Measurements from ENCODE around the gene KIRREL1. TPM values are rescaled to one million over a fixed set of nuclear protein-coding genes. Genes with fewer than 3 reads are reported as not detected.

KIRREL1 gene
- total RNA-seq, 6 experiments from 2014 or later: 99.5 to 121 (median 107) TPM

DNA sequence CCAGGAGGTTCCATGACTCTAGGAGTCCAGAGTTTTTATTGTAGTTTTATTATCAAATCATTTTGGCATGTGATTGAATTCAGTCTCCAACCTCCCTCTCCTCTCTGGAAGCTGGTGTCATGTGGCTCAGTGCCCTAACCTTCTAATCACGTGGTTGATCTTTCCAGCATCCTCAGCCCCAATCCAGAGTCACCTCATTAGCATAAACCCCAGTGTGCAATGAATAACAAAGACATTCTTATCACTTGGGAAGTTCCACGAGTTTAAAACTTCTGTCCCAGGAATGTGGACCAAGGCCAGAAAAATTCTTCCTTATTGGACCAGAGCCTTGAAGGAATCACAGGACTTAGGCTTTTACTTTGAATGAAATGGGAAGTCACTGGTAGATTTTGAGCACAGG, 52.2 kb downstream of the KIRREL1 start:
- DNase-seq: peak; percentile 79
- no peak for TF ChIP-seq CTCF (IDR thresholded peaks at IDR 0.05)
- Mint-ChIP-seq H3K4me1 (ENCODE audit: low read depth) (peaks cover 37% of the 10 kb centered on the region), H3K36me3 (ENCODE audit: low read depth) (peaks cover 19% of the 10 kb centered on the region), H3K9me3 (no peaks in the 10 kb centered on the region), H3K4me3 (no peak overlapping the region; the same call in 1 of the 2 replicates), H3K27me3 (ENCODE audit: insufficient read depth) (no peaks in the 10 kb centered on the region; the same call in 1 of the 2 replicates), H3K27ac (peak overlapping the region; percentile 32)

- peaks cover 32% of the 10 kb centered on the region for H3K4me1 Mint-ChIP-seq (ENCODE audit: low read depth)
- no peak overlapping the region for H3K4me3 Mint-ChIP-seq
Observed at GRCh38 chr1:158046715-158047510, 53.5 kb downstream of the KIRREL1 start.

DNA sequence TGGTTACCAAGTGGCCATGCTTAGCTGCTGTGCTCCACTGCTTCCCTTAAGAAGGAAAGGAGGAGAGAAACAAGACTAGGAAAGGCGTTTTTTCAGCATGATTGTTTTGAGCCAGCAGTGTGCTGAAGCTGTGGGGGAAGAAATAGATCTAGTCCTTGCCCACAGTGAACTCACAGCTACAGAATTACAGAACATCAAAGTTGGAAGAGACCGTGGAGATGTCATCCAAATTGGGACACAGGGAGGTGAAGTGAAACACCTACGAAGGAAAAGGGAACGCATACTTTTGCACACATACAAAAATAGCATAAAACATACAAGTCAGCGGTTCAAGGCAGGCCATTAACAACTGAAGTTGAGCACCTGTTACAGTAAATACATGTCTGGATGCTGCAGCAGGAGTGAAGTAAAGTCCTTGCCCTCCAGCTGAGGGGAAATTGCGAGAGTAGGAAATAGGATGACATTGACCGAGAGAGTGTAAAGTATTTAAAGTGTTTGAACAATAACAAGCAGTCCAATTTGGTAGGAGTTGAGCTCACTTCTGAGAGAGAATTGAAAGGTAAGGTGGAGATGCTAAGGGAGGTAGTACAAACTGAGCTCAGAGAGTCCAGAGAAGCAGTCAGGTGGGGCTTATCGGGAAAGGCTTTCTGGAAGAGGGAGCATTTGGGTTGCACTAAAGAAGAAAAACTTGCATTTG, 55.1 kb downstream of the KIRREL1 start:
- no peak for TF ChIP-seq CTCF (IDR thresholded peaks at IDR 0.05)
- Mint-ChIP-seq H3K4me3 (no peak overlapping the region), H3K9me3 (no peaks in the 10 kb centered on the region), H3K27me3 (ENCODE audit: insufficient read depth) (peaks cover 6% of the 10 kb centered on the region), H3K27ac (no peak overlapping the region), H3K36me3 (ENCODE audit: low read depth) (peaks cover 42% of the 10 kb centered on the region), H3K4me1 (ENCODE audit: low read depth) (peaks cover 46% of the 10 kb centered on the region)
- DNase-seq: no peak

More at GRCh38 chr1:158046715-158047510, 53.5 kb downstream of the KIRREL1 start:
- Mint-ChIP-seq H3K27ac (no peak overlapping the region; the same call in 1 of the 2 replicates), H3K36me3 (ENCODE audit: low read depth) (peaks cover 31% of the 10 kb centered on the region), H3K27me3 (ENCODE audit: insufficient read depth) (peaks cover 2% of the 10 kb centered on the region), H3K9me3 (no peaks in the 10 kb centered on the region)
- DNase-seq: no peak
- TF ChIP-seq CTCF (IDR thresholded peaks at IDR 0.05): no peak

GRCh38 chr1:158049853-158050252, 56.4 kb downstream of the KIRREL1 start:
- peaks cover 6% of the 10 kb centered on the region for H3K27me3 Mint-ChIP-seq (ENCODE audit: insufficient read depth)
- no peak for TF ChIP-seq CTCF (IDR thresholded peaks at IDR 0.05)
- H3K36me3 Mint-ChIP-seq (ENCODE audit: low read depth): peaks cover 48% of the 10 kb centered on the region
- H3K4me3 Mint-ChIP-seq: no peak overlapping the region
- no peak for DNase-seq
- H3K27ac Mint-ChIP-seq: no peak overlapping the region
- peaks cover 56% of the 10 kb centered on the region for H3K4me1 Mint-ChIP-seq (ENCODE audit: low read depth)
- H3K9me3 Mint-ChIP-seq: no peaks in the 10 kb centered on the region

- Mint-ChIP-seq H3K9me3 (no peaks in the 10 kb centered on the region), H3K27ac (peak overlapping the region; percentile 27; the same call in 1 of the 2 replicates), H3K4me3 (no peak overlapping the region), H3K27me3 (ENCODE audit: insufficient read depth) (peaks cover 6% of the 10 kb centered on the region), H3K36me3 (ENCODE audit: low read depth) (peaks cover 45% of the 10 kb centered on the region), H3K4me1 (ENCODE audit: low read depth) (peaks cover 44% of the 10 kb centered on the region)
- no peak for DNase-seq
- no peak for TF ChIP-seq CTCF (IDR thresholded peaks at IDR 0.05)
Observed at GRCh38 chr1:158053276-158053675, 59.8 kb downstream of the KIRREL1 start.

Measured in HFFc6 (cell line).